Activated CD8-positive, alpha-beta memory T cell treated with anti-CD3 and anti-CD28 coated beads, Interleukin-2, amount 10 ng/mL, durations not matched to agents 7 days and 5 days (primary cell): ENCODE data around the gene SUN2. TPM values are rescaled to one million over a fixed set of nuclear protein-coding genes. Genes with fewer than 3 reads are reported as not detected.

Source experiments
- ATAC-seq: fragments of 150-1000 bp; cut with Tn5 transposase; one replicate; pipeline ENCODE4 v1.10.0; 2021; ENCODE audit warnings: moderate library complexity
- CTCF ChIA-PET: fragments of 350-600 bp; sonication (Branson Sonifier 250); formaldehyde crosslinking; loops from one replicate; lab custom pipeline; 2021; ENCODE audit warnings: antibody characterized with exemption; lab: Charles Lee
- DNase-seq: peaks from one replicate; pipeline ENCODE4 v3.0.0-alpha.2; 2020
- H3K27ac Mint-ChIP-seq: one replicate; pipeline ENCODE4 v1.8.0; 2021; ENCODE audit warnings: mild to moderate bottlenecking, mixed read lengths
- H3K27me3 Mint-ChIP-seq: one replicate; pipeline ENCODE4 v1.8.0; 2021; ENCODE audit warnings: mixed read lengths
- H3K36me3 Mint-ChIP-seq: one replicate; pipeline ENCODE4 v1.8.0; 2021; ENCODE audit warnings: mild to moderate bottlenecking, mixed read lengths
- H3K4me1 Mint-ChIP-seq: one replicate; pipeline ENCODE4 v1.8.0; 2021; ENCODE audit warnings: mixed read lengths
- H3K4me3 Mint-ChIP-seq: one replicate; pipeline ENCODE4 v1.8.0; 2021; ENCODE audit warnings: mild to moderate bottlenecking, moderate library complexity, mixed read lengths
- H3K9me3 Mint-ChIP-seq: one replicate; pipeline ENCODE4 v1.8.0; 2022; ENCODE audit warnings: low read depth, mixed read lengths
- total RNA-seq, 2 experiments: library from RNA; stranded (reverse); gene quantifications; one replicate each; pipeline ENCODE4 v1.2.3, GENCODE V29; 2021

SUN2 gene
- total RNA-seq, 2 experiments from 2014 or later: 320 to 412 TPM

DNA sequence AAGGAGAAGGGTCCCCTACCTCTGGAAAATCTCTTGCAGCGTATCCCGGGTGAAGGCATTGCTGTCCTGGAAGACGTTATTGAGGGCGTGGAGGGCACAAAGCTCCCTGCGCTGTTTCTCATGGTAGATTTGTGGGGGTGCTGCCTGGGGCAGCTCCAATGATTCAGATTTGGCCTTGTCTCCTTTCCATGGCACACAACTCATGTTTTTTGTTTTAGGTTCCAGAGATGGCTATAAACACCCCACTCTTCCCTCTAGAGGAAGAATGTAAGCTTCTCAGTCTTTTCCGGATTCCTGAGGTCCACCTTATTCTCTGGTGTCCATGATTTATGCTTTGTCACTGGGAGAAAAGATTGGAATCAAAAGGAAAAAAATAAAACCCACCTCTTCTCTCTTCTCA, 56.0 kb downstream of the SUN2 start:
- peaks cover 40% of the 10 kb centered on the region for H3K36me3 Mint-ChIP-seq
- H3K27ac Mint-ChIP-seq: peak overlapping the region; percentile 99
- peak overlapping the region; percentile 82 for H3K4me3 Mint-ChIP-seq
- H3K4me1 Mint-ChIP-seq: peaks cover 58% of the 10 kb centered on the region
- no peaks in the 10 kb centered on the region for H3K27me3 Mint-ChIP-seq
- no peak for ATAC-seq
- no peaks in the 10 kb centered on the region for H3K9me3 Mint-ChIP-seq
- CTCF ChIA-PET: interaction anchor here (1.2 to 4.2 kb wide), 3 partner anchors 17 to 66 kb away, joined by 3 to 43 read pairs (median 3); partner anchors contain the start of gene TOMM22
- DNase-seq: no peak

GRCh38 chr22:38699143-38699542, 56.7 kb downstream of the SUN2 start:
- Mint-ChIP-seq H3K27me3 (no peaks in the 10 kb centered on the region), H3K36me3 (peaks cover 43% of the 10 kb centered on the region), H3K27ac (peak overlapping the region; percentile 99), H3K4me1 (peaks cover 57% of the 10 kb centered on the region), H3K9me3 (no peaks in the 10 kb centered on the region), H3K4me3 (peak overlapping the region; percentile 82)
- CTCF ChIA-PET: interaction anchor here (1.2 to 4.2 kb wide), 5 partner anchors 8 to 67 kb away, joined by 3 to 43 read pairs (median 3); partner anchors contain the start of gene TOMM22
- ATAC-seq: no peak
- DNase-seq: no peak

GRCh38 chr22:38698407-38699094, 57.2 kb downstream of the SUN2 start:
- Mint-ChIP-seq H3K27ac (peak overlapping the region; percentile 99), H3K27me3 (no peaks in the 10 kb centered on the region), H3K36me3 (peaks cover 44% of the 10 kb centered on the region), H3K4me3 (peak overlapping the region; percentile 82), H3K4me1 (peaks cover 58% of the 10 kb centered on the region), H3K9me3 (no peaks in the 10 kb centered on the region)
- ATAC-seq (no peak), DNase-seq (no peak)
- CTCF ChIA-PET: interaction anchor here (0.5 to 4.2 kb wide), 7 partner anchors 9 to 1091 kb away, joined by 3 to 43 read pairs (median 4); partner anchors contain the start of gene TOMM22

DNA sequence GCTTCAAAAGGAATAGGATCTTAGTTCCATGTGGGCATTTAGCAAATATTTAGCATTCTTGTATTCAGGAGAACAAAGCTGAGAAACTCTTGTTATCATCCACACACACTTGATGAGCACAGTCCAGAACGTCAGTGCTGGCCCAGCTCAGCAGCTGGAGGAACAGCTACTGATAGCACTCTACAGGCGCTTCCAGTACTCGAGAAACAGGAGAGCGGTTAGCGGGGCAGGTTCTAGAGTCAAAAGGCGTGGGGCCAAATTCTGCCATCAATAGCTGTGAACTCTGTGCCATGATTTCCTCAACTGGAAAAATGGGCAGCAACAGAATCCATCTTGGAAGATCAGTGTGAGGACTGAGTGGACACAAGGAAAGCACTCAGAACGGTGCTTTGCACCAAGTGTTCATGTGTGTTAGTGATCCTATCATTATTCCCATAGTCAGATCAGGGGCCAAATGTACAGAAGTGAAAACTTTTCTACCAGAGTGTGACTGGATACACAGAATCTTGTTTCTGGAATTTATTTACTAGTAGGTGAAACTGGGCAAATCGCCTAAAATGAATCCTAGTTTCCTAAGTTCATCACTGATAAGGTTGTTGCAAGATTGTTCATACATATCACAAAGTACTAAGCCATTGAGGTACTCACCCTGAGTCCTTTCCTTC, 58.2 kb downstream of the SUN2 start:
- CTCF ChIA-PET: interaction anchor here (0.5 to 4.2 kb wide), 7 partner anchors 8 to 1090 kb away, joined by 3 to 43 read pairs (median 4); partner anchors contain the start of genes GTPBP1 and TOMM22
- H3K4me1 Mint-ChIP-seq: peaks cover 62% of the 10 kb centered on the region
- no peak for DNase-seq
- ATAC-seq: no peak
- H3K36me3 Mint-ChIP-seq: peaks cover 51% of the 10 kb centered on the region
- no peaks in the 10 kb centered on the region for H3K27me3 Mint-ChIP-seq
- peak overlapping the region; percentile 82 for H3K4me3 Mint-ChIP-seq
- H3K27ac Mint-ChIP-seq: peak overlapping the region; percentile 94
- H3K9me3 Mint-ChIP-seq: no peaks in the 10 kb centered on the region

DNA sequence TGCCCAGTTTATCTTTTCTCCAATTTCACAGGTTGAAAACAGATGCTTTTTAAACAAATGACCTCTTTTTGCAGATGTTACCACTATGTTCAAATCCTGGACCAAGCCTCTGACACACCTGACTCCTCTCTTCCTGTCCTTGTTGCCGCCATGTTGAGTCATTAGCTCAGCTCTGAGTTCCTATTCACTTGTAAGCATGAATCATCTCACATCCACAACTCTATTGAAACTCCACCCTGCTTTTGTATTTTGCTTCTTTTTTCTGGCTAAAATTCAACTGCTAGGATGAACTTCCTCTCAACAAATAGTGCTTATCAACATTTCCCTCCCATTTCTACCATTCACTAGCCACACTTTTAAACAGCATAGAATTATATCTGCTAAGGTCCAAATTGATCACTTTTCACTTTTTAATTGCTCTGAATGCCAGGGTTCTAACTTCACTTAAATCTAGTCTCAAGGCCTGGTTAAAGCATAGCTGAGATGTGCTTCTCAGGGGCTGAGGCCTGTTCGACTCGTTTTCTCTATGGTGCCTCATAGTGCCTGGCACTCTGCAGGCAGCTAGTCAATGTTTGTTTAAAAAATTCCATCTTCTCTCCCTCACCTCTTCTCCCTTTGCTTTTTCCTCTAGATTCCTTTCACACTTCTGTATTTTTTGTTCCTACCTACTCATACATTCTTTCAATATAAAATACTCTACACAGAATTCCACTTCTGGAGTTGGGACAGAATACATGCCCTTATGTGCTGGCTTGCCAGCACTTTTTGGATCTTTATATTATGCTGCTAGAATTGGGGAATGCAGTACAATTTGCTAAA, 59.0 kb downstream of the SUN2 start:
- H3K9me3 Mint-ChIP-seq: no peaks in the 10 kb centered on the region
- CTCF ChIA-PET: interaction anchor here (1.3 to 4.2 kb wide), 2 partner anchors 9 to 14 kb away, joined by 4 to 43 read pairs; partner anchors contain the start of genes GTPBP1 and TOMM22
- peaks cover 51% of the 10 kb centered on the region for H3K36me3 Mint-ChIP-seq
- H3K4me3 Mint-ChIP-seq: peak overlapping the region; percentile 82
- H3K27ac Mint-ChIP-seq: peak overlapping the region; percentile 94
- peak; percentile 21 for ATAC-seq
- DNase-seq: peak; percentile 69
- H3K27me3 Mint-ChIP-seq: no peaks in the 10 kb centered on the region
- H3K4me1 Mint-ChIP-seq: peaks cover 61% of the 10 kb centered on the region

- DNase-seq (no peak), ATAC-seq (no peak)
- Mint-ChIP-seq H3K27ac (no peak overlapping the region), H3K4me3 (no peak overlapping the region), H3K9me3 (no peaks in the 10 kb centered on the region), H3K4me1 (peaks cover 58% of the 10 kb centered on the region), H3K36me3 (peaks cover 56% of the 10 kb centered on the region), H3K27me3 (no peaks in the 10 kb centered on the region)
- CTCF ChIA-PET: interaction anchor here (0.8 to 1.0 kb wide), 3 partner anchors 13 to 72 kb away, joined by 3 to 4 read pairs (median 3); partner anchors contain the start of gene TOMM22
Observed at GRCh38 chr22:38694940-38695339, 60.9 kb downstream of the SUN2 start.

- no peaks in the 10 kb centered on the region for H3K27me3 Mint-ChIP-seq
Observed at GRCh38 chr22:38694049-38694448, 61.7 kb downstream of the SUN2 start.

GRCh38 chr22:38689651-38690050, 66.1 kb downstream of the SUN2 start:
- H3K27me3 Mint-ChIP-seq: no peaks in the 10 kb centered on the region
- ATAC-seq: no peak
- no peak overlapping the region for H3K27ac Mint-ChIP-seq
- peaks cover 14% of the 10 kb centered on the region for H3K4me1 Mint-ChIP-seq
- no peaks in the 10 kb centered on the region for H3K9me3 Mint-ChIP-seq
- H3K36me3 Mint-ChIP-seq: peaks cover 43% of the 10 kb centered on the region
- H3K4me3 Mint-ChIP-seq: no peak overlapping the region
- no peak for DNase-seq
- CTCF ChIA-PET: interaction anchor here (1.0 kb wide), 1 partner anchor 8 kb away, joined by 5 read pairs; the partner anchor contains the start of gene TOMM22

More at GRCh38 chr22:38694049-38694448, 61.7 kb downstream of the SUN2 start:
- Mint-ChIP-seq H3K27ac (no peak overlapping the region), H3K4me3 (no peak overlapping the region), H3K9me3 (no peaks in the 10 kb centered on the region), H3K36me3 (peaks cover 53% of the 10 kb centered on the region), H3K4me1 (peaks cover 51% of the 10 kb centered on the region)
- no peak for ATAC-seq
- no peak for DNase-seq
- CTCF ChIA-PET: interaction anchor here (0.9 kb wide), 1 partner anchor 12 kb away, joined by 4 read pairs; the partner anchor contains the start of gene TOMM22

- Mint-ChIP-seq H3K9me3 (no peaks in the 10 kb centered on the region), H3K4me3 (no peak overlapping the region), H3K36me3 (peaks cover 44% of the 10 kb centered on the region), H3K4me1 (peaks cover 20% of the 10 kb centered on the region), H3K27me3 (no peaks in the 10 kb centered on the region), H3K27ac (no peak overlapping the region)
- DNase-seq (no peak), ATAC-seq (no peak)
- CTCF ChIA-PET: no interaction called here
Observed at GRCh38 chr22:38685761-38686160, 70.0 kb downstream of the SUN2 start.

- H3K9me3 Mint-ChIP-seq: no peaks in the 10 kb centered on the region
- DNase-seq: no peak
- CTCF ChIA-PET: no interaction called here
- H3K4me3 Mint-ChIP-seq: no peak overlapping the region
- peaks cover 19% of the 10 kb centered on the region for H3K4me1 Mint-ChIP-seq
- H3K36me3 Mint-ChIP-seq: peaks cover 43% of the 10 kb centered on the region
- H3K27me3 Mint-ChIP-seq: no peaks in the 10 kb centered on the region
- no peak for ATAC-seq
- H3K27ac Mint-ChIP-seq: no peak overlapping the region
Observed at GRCh38 chr22:38684895-38685294, 70.9 kb downstream of the SUN2 start.
